OCI-LY7 (cell line): ENCODE measurements around the gene FSIP2. TPM values are rescaled to one million over a fixed set of nuclear protein-coding genes. Genes with fewer than 3 reads are reported as not detected.

Source experiments
- BruUV-seq: library from RNA; stranded (reverse); fragments of 400-500 nt; replicated peaks from 2 replicates; lab custom pipeline; 2021; lab: Mats Ljungman, UMichigan
- CTCF ChIA-PET: fragments of 300-600 bp; sonication (Branson Sonifier 250); formaldehyde crosslinking; loops from one replicate; lab custom pipeline; 2022; ENCODE audit warnings: antibody characterized with exemption; ENCODE audit not compliant: unreplicated experiment; lab: Charles Lee
- POLR2A ChIA-PET: fragments of 300-600 bp; sonication (Branson Sonifier 250); formaldehyde crosslinking; loops from one replicate; lab custom pipeline; 2022; ENCODE audit warnings: antibody characterized with exemption; lab: Charles Lee
- DNase-seq: peaks from one replicate; pipeline ENCODE4 v3.0.0-alpha.2; 2015; ENCODE audit warnings: low spot score
- H2AFZ ChIP-seq: fragments of 200-600 bp; sonication (generic), shearing (Covaris generic); 2 replicates; pipeline ENCODE4 v1.6.1; 2014; ENCODE audit warnings: mild to moderate bottlenecking, antibody characterized with exemption, low read length, moderate library complexity
- H3K27ac ChIP-seq: fragments of 200-600 bp; sonication (generic); 2 replicates; pipeline ENCODE4 v1.5.1; 2014; ENCODE audit warnings: mixed run types, low read depth, mild to moderate bottlenecking, moderate library complexity, low read length, inconsistent platforms; ENCODE audit not compliant: poor library complexity, severe bottlenecking
- H3K36me3 ChIP-seq: fragments of 200-600 bp; sonication (generic); 2 replicates; pipeline ENCODE4 v1.6.1; 2014; ENCODE audit warnings: mild to moderate bottlenecking, antibody characterized with exemption, low read length, moderate library complexity, mixed read lengths; ENCODE audit not compliant: insufficient read depth
- H3K4me1 ChIP-seq: fragments of 200-600 bp; sonication (generic); 2 replicates; pipeline ENCODE4 v1.5.1; 2014; ENCODE audit warnings: mild to moderate bottlenecking, low read length; ENCODE audit not compliant: insufficient read depth, poor library complexity, severe bottlenecking
- H3K4me2 ChIP-seq: fragments of 200-600 bp; sonication (generic); 2 replicates; pipeline ENCODE4 v1.6.1; 2014; ENCODE audit warnings: mild to moderate bottlenecking, low read length
- H3K4me3 ChIP-seq: fragments of 200-600 bp; sonication (generic); 2 replicates; pipeline ENCODE4 v1.5.1; 2014; ENCODE audit warnings: mild to moderate bottlenecking, low read depth, low read length; ENCODE audit not compliant: poor library complexity, severe bottlenecking
- H3K79me2 ChIP-seq: fragments of 200-600 bp; sonication (generic); 2 replicates; pipeline ENCODE4 v1.6.1; 2016; ENCODE audit warnings: low read depth, mild to moderate bottlenecking, low read length, moderate library complexity, mixed read lengths; ENCODE audit not compliant: insufficient read depth
- H3K9me2 ChIP-seq: fragments of 200-600 bp; sonication (generic); 2 replicates; pipeline ENCODE4 v1.6.1; 2016; ENCODE audit warnings: mild to moderate bottlenecking, low read length, mixed read lengths; ENCODE audit not compliant: insufficient read depth
- H3K9me3 ChIP-seq: fragments of 200-600 bp; sonication (generic); 2 replicates; pipeline ENCODE4 v1.6.1; 2014; ENCODE audit warnings: mild to moderate bottlenecking, mixed run types, low read length, mixed read lengths
- H4K20me1 ChIP-seq: fragments of 200-600 bp; sonication (generic); 2 replicates; pipeline ENCODE4 v1.6.1; 2014; ENCODE audit warnings: mild to moderate bottlenecking, antibody characterized with exemption, low read length, moderate library complexity, mixed read lengths; ENCODE audit not compliant: insufficient read depth
- CTCF ChIP-seq: fragments of 200-600 bp; sonication (generic); conservative IDR thresholded peaks from 2 replicates; pipeline ENCODE4 v1.5.1; 2014; ENCODE audit warnings: mild to moderate bottlenecking, antibody characterized with exemption, low read length, moderate library complexity, mixed read lengths
- EZH2phosphoT487 ChIP-seq: fragments of 200-600 bp; sonication (generic); IDR thresholded peaks from 2 replicates; pipeline ENCODE4 v1.6.1; 2018; ENCODE audit warnings: low read depth, borderline replicate concordance, mild to moderate bottlenecking, mixed run types, antibody characterized with exemption, low read length, moderate library complexity, mixed read lengths
- intact Hi-C: fragments of 100-400 bp; cut with micrococcal nuclease; formaldehyde crosslinking; loops from one replicate; pipeline ENCODE4 v1.10.0; 2022; ENCODE audit not compliant: unreplicated experiment
- total RNA-seq, 2 experiments: library from RNA; depleted of rRNA in 1 of 2; stranded (reverse); fragments of >200 nt in 1 of 2; shearing (Covaris generic) in 1 of 2; gene quantifications; 2 replicates each; pipeline ENCODE4 v1.2.3, GENCODE V29; 2014 to 2022

FSIP2 gene
- total RNA-seq, 2 experiments from 2014 or later, result 0.06 to 0.19 TPM

GRCh38 chr2:185695711-185696235, 42.8 kb upstream of the FSIP2 start:
- Histone ChIP-seq H3K4me3 (no peak overlapping the region), H2AFZ (no peak overlapping the region), H3K4me2 (no peak overlapping the region), H3K27ac (no peak overlapping the region), H3K9me2 (no peaks in the 10 kb centered on the region), H3K36me3 (no peaks in the 10 kb centered on the region), H3K79me2 (no peaks in the 10 kb centered on the region), H3K4me1 (no peaks in the 10 kb centered on the region), H4K20me1 (no peaks in the 10 kb centered on the region), H3K9me3 (no peaks in the 10 kb centered on the region)
- no peak for DNase-seq
- POLR2A ChIA-PET, result no interaction called here
- BruUV-seq, result no TSS peak
- CTCF ChIA-PET, result no interaction called here
- TF ChIP-seq CTCF (no peak), EZH2phosphoT487 (no peak)
- intact Hi-C loops, result no loop called here

GRCh38 chr2:185700883-185701282, 37.7 kb upstream of the FSIP2 start:
- BruUV-seq, result no TSS peak
- CTCF ChIA-PET, result no interaction called here
- H3K27ac ChIP-seq, result no peak overlapping the region
- POLR2A ChIA-PET, result no interaction called here
- H3K79me2 ChIP-seq, result no peaks in the 10 kb centered on the region
- no peaks in the 10 kb centered on the region for H3K9me3 ChIP-seq
- H3K36me3 ChIP-seq, result no peaks in the 10 kb centered on the region
- H3K9me2 ChIP-seq, result no peaks in the 10 kb centered on the region
- no peak overlapping the region for H2AFZ ChIP-seq
- H4K20me1 ChIP-seq, result no peaks in the 10 kb centered on the region
- H3K4me1 ChIP-seq, result no peaks in the 10 kb centered on the region
- H3K4me2 ChIP-seq, result no peak overlapping the region
- TF ChIP-seq EZH2phosphoT487 (no peak), CTCF (no peak)
- no peak overlapping the region for H3K4me3 ChIP-seq
- no peak for DNase-seq
- intact Hi-C loops, result no loop called here

- no peak overlapping the region for H3K4me2 ChIP-seq
- H3K4me3 ChIP-seq, result no peak overlapping the region
- no peak for DNase-seq
- H3K79me2 ChIP-seq, result no peaks in the 10 kb centered on the region
- H4K20me1 ChIP-seq, result no peaks in the 10 kb centered on the region
- CTCF ChIA-PET, result no interaction called here
- BruUV-seq, result no TSS peak
- POLR2A ChIA-PET, result no interaction called here
- no peaks in the 10 kb centered on the region for H3K9me3 ChIP-seq
- H2AFZ ChIP-seq, result no peak overlapping the region
- H3K27ac ChIP-seq, result no peak overlapping the region
- TF ChIP-seq EZH2phosphoT487, result no peak
- TF ChIP-seq CTCF, result no peak
- no peaks in the 10 kb centered on the region for H3K4me1 ChIP-seq
- H3K36me3 ChIP-seq, result no peaks in the 10 kb centered on the region
- no peaks in the 10 kb centered on the region for H3K9me2 ChIP-seq
- intact Hi-C loops, result no loop called here
Observed at GRCh38 chr2:185734658-185735057, 3.9 kb upstream of the FSIP2 start.
